ENCODE results near the gene AK8. TPM values are rescaled to one million over a fixed set of nuclear protein-coding genes. Genes with fewer than 3 reads are reported as not detected.

The AK8 gene, protein sequence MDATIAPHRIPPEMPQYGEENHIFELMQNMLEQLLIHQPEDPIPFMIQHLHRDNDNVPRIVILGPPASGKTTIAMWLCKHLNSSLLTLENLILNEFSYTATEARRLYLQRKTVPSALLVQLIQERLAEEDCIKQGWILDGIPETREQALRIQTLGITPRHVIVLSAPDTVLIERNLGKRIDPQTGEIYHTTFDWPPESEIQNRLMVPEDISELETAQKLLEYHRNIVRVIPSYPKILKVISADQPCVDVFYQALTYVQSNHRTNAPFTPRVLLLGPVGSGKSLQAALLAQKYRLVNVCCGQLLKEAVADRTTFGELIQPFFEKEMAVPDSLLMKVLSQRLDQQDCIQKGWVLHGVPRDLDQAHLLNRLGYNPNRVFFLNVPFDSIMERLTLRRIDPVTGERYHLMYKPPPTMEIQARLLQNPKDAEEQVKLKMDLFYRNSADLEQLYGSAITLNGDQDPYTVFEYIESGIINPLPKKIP
- total RNA-seq: 0.73 and 0.78 TPM in 2 replicates

DNA sequence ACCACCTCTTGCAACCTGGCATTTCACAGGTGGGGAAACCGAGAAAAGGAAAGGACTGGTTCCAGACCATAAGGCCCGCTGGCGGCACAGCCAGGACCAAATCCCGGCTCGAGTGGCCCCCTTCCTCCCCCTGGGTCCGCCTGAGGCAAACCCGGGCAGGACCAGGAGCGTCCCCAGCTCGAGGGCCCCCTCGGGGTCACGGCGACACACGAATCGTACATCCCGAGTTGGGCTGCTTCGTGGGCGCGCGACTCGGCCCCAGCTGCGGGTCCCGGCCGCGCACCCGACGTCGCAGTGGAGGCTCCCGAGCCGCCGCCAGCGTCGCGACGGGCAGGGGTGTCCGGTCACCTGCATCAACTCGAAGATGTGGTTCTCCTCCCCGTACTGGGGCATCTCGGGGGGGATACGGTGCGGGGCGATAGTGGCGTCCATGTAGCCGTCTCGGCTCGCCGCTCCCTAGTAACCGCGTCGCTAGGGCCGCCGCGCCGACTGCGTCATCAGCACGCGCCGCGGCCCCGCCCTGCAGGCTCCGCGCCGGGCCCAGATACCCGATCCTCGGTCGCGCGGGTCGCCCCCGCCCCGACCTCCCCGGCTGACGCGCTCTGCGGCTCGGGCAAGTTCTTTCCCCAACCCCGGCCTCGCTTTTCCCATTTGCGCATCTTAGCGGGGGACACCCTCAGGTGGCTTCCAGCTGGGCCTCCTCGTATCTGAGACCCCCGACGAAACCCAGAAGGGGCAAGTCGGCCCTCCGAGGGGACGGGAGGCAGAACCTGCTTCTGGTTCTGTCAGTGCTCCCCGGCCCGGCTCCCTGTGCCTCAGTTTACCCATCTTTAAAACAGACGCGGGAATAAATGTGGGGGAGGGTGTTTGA is at the start of gene AK8:
TSS of gene AK8 (minus strand) at position 461 of the 871 bp plus-strand sequence. CDS start at position 432, 29 bp downstream.

DNA sequence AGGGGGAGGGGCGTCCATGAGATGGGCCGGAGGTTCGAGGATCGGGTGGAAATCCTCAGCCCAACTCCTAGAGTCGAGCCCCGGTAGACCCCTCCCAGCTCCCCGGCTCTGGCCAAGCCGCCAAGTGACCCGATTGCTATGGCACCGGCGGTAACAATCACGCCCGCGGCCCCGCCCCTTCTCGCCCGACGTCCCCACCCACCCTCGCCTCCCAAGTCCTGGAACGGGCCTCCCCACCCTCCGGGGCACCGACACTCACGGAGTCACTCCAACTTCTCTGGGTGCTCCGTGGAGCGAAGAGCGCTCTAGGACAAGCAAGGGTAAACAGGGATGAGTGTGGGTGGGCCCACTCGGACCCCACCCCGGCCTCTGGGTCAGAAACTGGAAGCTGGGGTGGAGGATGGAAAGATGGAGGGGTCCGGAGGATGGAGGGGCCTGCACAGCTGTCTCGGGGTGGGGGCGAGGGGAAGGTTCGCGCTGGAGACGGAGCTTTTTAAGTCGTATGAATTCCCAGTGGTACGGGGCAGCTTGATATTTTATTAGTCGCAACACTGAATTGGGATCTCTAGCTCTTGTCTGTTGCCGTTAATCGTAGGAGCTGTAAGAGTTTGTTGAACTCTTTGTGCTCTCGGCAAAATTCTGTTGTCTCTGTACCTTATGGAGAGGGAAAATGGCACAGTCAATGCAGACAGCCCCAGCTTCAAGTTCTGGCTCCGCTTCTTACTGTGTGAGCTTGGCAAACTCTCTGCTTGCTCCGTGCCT is 792 bp upstream of the AK8 start, which contains the start of gene SPACA9:
TSS of gene SPACA9 (plus strand) at position 204 of the 762 bp plus-strand sequence. CDS start 5,050 bp downstream, outside the sequence.

Other genes with a start within 250 kb of the AK8 start
- 13.6 and 21.3 TPM in 2 replicates for gene DDX31, start 208.3 kb downstream of the AK8 start, total RNA-seq
- 18.4 and 23.5 TPM in 2 replicates for gene GTF3C4, start 207.8 kb downstream of the AK8 start, total RNA-seq
- 2.3 and 3.3 TPM in 2 replicates for gene SPACA9, start 614 bp upstream of the AK8 start, total RNA-seq
- 51.4 and 61.4 TPM in 2 replicates for gene TSC1, start 66.3 kb upstream of the AK8 start, total RNA-seq
- not detected in 2 replicates for gene GFI1B, start 100.4 kb upstream of the AK8 start, total RNA-seq
- gene GTF3C5, start 152.7 kb upstream of the AK8 start, total RNA-seq: 37.8 and 50.4 TPM in 2 replicates
- 0.20 and 0.37 TPM in 2 replicates for gene CEL, start 183.7 kb upstream of the AK8 start, total RNA-seq
- 19.9 and 21.7 TPM in 2 replicates for gene RALGDS, start 243.0 kb upstream of the AK8 start, total RNA-seq

All from subcutaneous preadipocyte (primary cell).